ENCODE data around the gene ZNF3. TPM values are rescaled to one million over a fixed set of nuclear protein-coding genes. Genes with fewer than 3 reads are reported as not detected.

The ZNF3 gene
- total RNA-seq, 1 donor from 2014 or later: 16.7 TPM

- Histone ChIP-seq H3K36me3 (peaks cover 0 to 43% of the 10 kb centered on the region in 2 donors), H3K4me3 (no peak overlapping the region), H3K27ac (no peak overlapping the region), H3K4me1 (peaks cover 18% of the 10 kb centered on the region), H3K9me3 (no peaks in the 10 kb centered on the region), H3K27me3 (no peaks in the 10 kb centered on the region)
- intact Hi-C loops (cut with DNase I): no loop called here
- DNase-seq (ENCODE audit: extremely low spot score in 2 of 2): no peak
- TF ChIP-seq CTCF (IDR thresholded peaks at IDR 0.05) (no peak), POLR2A (IDR thresholded peaks at IDR 0.05) (no peak), POLR2AphosphoS5 (IDR thresholded peaks at IDR 0.05; ENCODE audit: insufficient read depth in 1 of 2, low read depth in 1 of 2) (no peak)
Measured at GRCh38 chr7:100064162-100064561, 17.4 kb downstream of the ZNF3 start.

- TF ChIP-seq POLR2AphosphoS5 (IDR thresholded peaks at IDR 0.05; ENCODE audit: insufficient read depth in 1 of 2, low read depth in 1 of 2) (no peak), CTCF (IDR thresholded peaks at IDR 0.05) (no peak), POLR2A (IDR thresholded peaks at IDR 0.05) (no peak)
- H3K27me3 ChIP-seq: no peaks in the 10 kb centered on the region
- H3K36me3 ChIP-seq: peaks cover 0 to 48% of the 10 kb centered on the region in 2 donors
- no peak overlapping the region for H3K27ac ChIP-seq
- peaks cover 18% of the 10 kb centered on the region for H3K4me1 ChIP-seq
- H3K4me3 ChIP-seq: no peak overlapping the region
- no peaks in the 10 kb centered on the region for H3K9me3 ChIP-seq
- intact Hi-C loops (cut with DNase I): no loop called here
- no peak for DNase-seq (ENCODE audit: extremely low spot score in 2 of 2)
Measured at GRCh38 chr7:100063376-100063775, 18.1 kb downstream of the ZNF3 start.

- no peaks in the 10 kb centered on the region for H3K27me3 ChIP-seq
- H3K27ac ChIP-seq: no peak overlapping the region
- DNase-seq (ENCODE audit: extremely low spot score in 2 of 2): no peak
- TF ChIP-seq POLR2A (IDR thresholded peaks at IDR 0.05) (no peak), POLR2AphosphoS5 (IDR thresholded peaks at IDR 0.05; ENCODE audit: insufficient read depth in 1 of 2, low read depth in 1 of 2) (no peak), CTCF (IDR thresholded peaks at IDR 0.05) (no peak)
- peaks cover 17% of the 10 kb centered on the region for H3K4me1 ChIP-seq
- intact Hi-C loops (cut with DNase I): no loop called here
- H3K36me3 ChIP-seq: peaks cover 0 to 65% of the 10 kb centered on the region in 2 donors
- H3K9me3 ChIP-seq: no peaks in the 10 kb centered on the region
- H3K4me3 ChIP-seq: no peak overlapping the region
Measured at GRCh38 chr7:100061518-100062193, 19.9 kb downstream of the ZNF3 start.

- DNase-seq (ENCODE audit: extremely low spot score in 2 of 2): no peak
- intact Hi-C loops (cut with DNase I): no loop called here
- Histone ChIP-seq H3K27ac (no peak overlapping the region), H3K4me3 (no peak overlapping the region), H3K4me1 (peaks cover under 1% of the 10 kb centered on the region), H3K36me3 (peaks cover 0 to 60% of the 10 kb centered on the region in 2 donors), H3K27me3 (no peaks in the 10 kb centered on the region), H3K9me3 (no peaks in the 10 kb centered on the region)
- TF ChIP-seq CTCF (IDR thresholded peaks at IDR 0.05): no peak
- TF ChIP-seq POLR2AphosphoS5 (IDR thresholded peaks at IDR 0.05; ENCODE audit: insufficient read depth in 1 of 2, low read depth in 1 of 2): no peak
- no peak for TF ChIP-seq POLR2A (IDR thresholded peaks at IDR 0.05)
Measured at GRCh38 chr7:100059251-100059739, 22.2 kb downstream of the ZNF3 start.

GRCh38 chr7:100057006-100057405 lies 24.5 kb downstream of the ZNF3 start:
- intact Hi-C loops (cut with DNase I): no loop called here
- peaks cover 0 to 45% of the 10 kb centered on the region in 2 donors for H3K36me3 ChIP-seq
- no peak overlapping the region for H3K27ac ChIP-seq
- no peaks in the 10 kb centered on the region for H3K9me3 ChIP-seq
- TF ChIP-seq POLR2AphosphoS5 (IDR thresholded peaks at IDR 0.05; ENCODE audit: insufficient read depth in 1 of 2, low read depth in 1 of 2) (no peak), CTCF (IDR thresholded peaks at IDR 0.05) (no peak), POLR2A (IDR thresholded peaks at IDR 0.05) (no peak)
- H3K4me3 ChIP-seq: no peak overlapping the region
- no peak for DNase-seq (ENCODE audit: extremely low spot score in 2 of 2)
- H3K27me3 ChIP-seq: no peaks in the 10 kb centered on the region
- peaks cover 17% of the 10 kb centered on the region for H3K4me1 ChIP-seq
